GM12891 (cell line): ENCODE measurements around the gene CGNL1.

Experiments used
- PAX5 ChIP-seq: IDR thresholded peaks from 2 replicates; pipeline ENCODE4 v1.6.1; 2011; ENCODE audit warnings: low read length, moderate library complexity, mild to moderate bottlenecking; ENCODE audit not compliant: insufficient read depth, severe bottlenecking
- POLR2A ChIP-seq: IDR thresholded peaks from 2 replicates; pipeline ENCODE4 v1.6.1; 2011; ENCODE audit warnings: low read depth, low read length, control low read depth
- POLR2AphosphoS5 ChIP-seq: IDR thresholded peaks from 2 replicates; pipeline ENCODE4 v1.6.1; 2011; ENCODE audit warnings: low read depth, low read length, control low read depth
- TAF1 ChIP-seq: IDR thresholded peaks from 2 replicates; pipeline ENCODE4 v1.6.1; 2011; ENCODE audit warnings: low read depth, low read length, control low read depth

DNA sequence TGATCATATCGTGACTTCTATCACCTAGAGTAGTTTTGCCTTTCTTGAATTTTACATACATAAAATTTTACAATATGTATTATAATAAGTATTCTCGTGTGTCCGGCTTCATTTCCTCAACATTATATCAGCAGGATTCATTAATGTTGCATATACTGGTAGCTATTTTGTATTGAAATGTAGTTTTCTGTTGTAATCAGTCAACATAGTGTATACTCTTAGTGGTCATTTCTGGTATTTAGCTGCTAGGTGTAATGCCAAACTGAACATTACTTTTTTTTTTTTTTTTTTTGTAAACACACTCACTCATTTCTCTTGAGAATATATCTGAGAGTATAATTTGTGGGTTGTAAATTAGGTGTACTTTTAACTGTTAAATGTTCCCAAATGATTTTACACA, 70.1 kb downstream of the CGNL1 start:
- TF ChIP-seq PAX5 (no peak), POLR2A (no peak), POLR2AphosphoS5 (no peak), TAF1 (no peak)
